ENCODE measurements around the gene PRPF38A.

Gene PRPF38A

GRCh38 chr1:52423055-52423454, 18.7 kb downstream of the PRPF38A start:
- peak overlapping the region; percentile 16 for H3K4me3 ChIP-seq (ENCODE audit: low read depth, low read length)
- TF ChIP-seq, protein P1, sequence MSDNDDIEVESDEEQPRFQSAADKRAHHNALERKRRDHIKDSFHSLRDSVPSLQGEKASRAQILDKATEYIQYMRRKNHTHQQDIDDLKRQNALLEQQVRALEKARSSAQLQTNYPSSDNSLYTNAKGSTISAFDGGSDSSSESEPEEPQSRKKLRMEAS (IDR thresholded peaks at IDR 0.05; ENCODE audit: low read depth, low read length) = no peak
- DNase-seq (ENCODE audit: low read depth) = no peak

DNA sequence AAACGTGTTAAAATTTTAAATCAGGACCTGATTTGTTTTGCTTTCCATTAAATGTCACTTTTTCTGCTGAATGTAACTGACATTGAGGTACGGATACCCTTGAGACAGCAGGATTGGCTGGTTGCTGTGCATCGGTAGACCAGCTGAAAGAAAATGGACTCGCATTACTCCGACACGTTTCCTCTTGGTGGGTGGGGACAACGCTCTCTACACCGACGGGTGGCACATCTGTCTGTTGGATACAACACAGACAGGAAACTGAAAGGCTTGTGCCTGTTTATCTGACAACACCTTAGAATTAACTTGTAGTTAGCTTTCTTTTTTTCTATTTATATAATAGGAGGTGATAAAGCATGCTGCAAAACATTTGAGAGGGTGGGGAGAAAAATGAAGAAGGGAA, 19.4 kb downstream of the PRPF38A start:
- peak overlapping the region; percentile 16 for H3K4me3 ChIP-seq (ENCODE audit: low read depth, low read length)
- no peak for TF ChIP-seq CTCF (IDR thresholded peaks at IDR 0.05; ENCODE audit: low read depth, low read length)
- peak; percentile 70 for TF ChIP-seq MYC (IDR thresholded peaks at IDR 0.05; ENCODE audit: low read depth, low read length)
- no peak for TF ChIP-seq POLR2A (IDR thresholded peaks at IDR 0.05; ENCODE audit: extremely low read depth, insufficient read length)
- TF ChIP-seq, protein P1 (IDR thresholded peaks at IDR 0.05; ENCODE audit: low read depth, low read length) = peak; percentile 71
- peak; percentile 83 for DNase-seq (ENCODE audit: low read depth)

GRCh38 chr1:52424231-52424636, 19.8 kb downstream of the PRPF38A start:
- DNase-seq (ENCODE audit: low read depth) = peak; percentile 91
- H3K4me3 ChIP-seq (ENCODE audit: low read depth, low read length) = peak overlapping the region; percentile 32
- TF ChIP-seq MYC (IDR thresholded peaks at IDR 0.05; ENCODE audit: low read depth, low read length) (no peak), CTCF (IDR thresholded peaks at IDR 0.05; ENCODE audit: low read depth, low read length) (no peak), POLR2A (IDR thresholded peaks at IDR 0.05; ENCODE audit: extremely low read depth, insufficient read length) (no peak)
- TF ChIP-seq, protein P1 (IDR thresholded peaks at IDR 0.05; ENCODE audit: low read depth, low read length) = peak; percentile 24; the same call in 1 of the 2 replicates

DNA sequence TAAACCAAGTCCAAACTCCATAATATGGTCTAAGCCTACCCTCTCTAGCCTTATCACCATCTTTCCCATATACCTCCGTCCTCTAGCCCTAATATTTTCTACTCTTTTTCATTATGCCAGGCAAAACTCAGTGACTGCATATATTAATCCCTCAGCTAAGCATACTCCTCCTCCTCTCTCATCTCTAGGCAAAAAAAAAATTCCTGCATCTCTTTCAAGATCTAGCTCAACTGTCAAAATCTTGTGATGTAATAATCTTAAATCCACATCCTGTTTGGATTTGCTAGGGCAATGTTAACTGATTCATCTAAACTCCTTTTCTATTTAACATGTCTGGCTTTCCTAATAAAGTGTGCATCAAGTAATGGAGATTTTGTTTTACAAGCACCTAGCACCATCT, 20.4 kb downstream of the PRPF38A start:
- TF ChIP-seq CTCF (IDR thresholded peaks at IDR 0.05; ENCODE audit: low read depth, low read length) (no peak), MYC (IDR thresholded peaks at IDR 0.05; ENCODE audit: low read depth, low read length) (no peak), POLR2A (IDR thresholded peaks at IDR 0.05; ENCODE audit: extremely low read depth, insufficient read length) (no peak)
- TF ChIP-seq, protein P1 (IDR thresholded peaks at IDR 0.05; ENCODE audit: low read depth, low read length) = no peak
- H3K4me3 ChIP-seq (ENCODE audit: low read depth, low read length) = peak overlapping the region; percentile 32
- peak; percentile 57 for DNase-seq (ENCODE audit: low read depth)

DNA sequence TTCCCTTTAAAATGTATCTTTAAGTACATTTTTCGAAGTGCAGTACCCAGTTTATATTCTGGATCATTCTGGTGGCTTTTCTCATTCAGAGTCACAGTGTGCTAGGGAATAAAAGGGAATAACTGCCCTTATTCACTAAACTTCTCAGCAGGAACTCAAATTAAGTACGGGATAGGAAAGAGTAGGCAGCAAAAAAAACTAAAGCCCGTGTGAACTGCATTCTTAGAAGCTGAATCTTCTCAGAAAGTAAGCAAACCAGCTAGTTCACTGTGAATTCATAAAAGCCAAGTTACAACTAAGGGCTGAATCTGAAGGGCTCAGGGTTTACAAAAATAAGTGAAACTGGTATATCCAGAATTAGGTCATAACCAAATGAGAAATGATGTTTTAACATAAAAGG, 22.0 kb downstream of the PRPF38A start:
- DNase-seq (ENCODE audit: low read depth) = no peak
- TF ChIP-seq POLR2A (IDR thresholded peaks at IDR 0.05; ENCODE audit: extremely low read depth, insufficient read length) (no peak), CTCF (IDR thresholded peaks at IDR 0.05; ENCODE audit: low read depth, low read length) (no peak), MYC (IDR thresholded peaks at IDR 0.05; ENCODE audit: low read depth, low read length) (no peak)
- TF ChIP-seq, protein P1 (IDR thresholded peaks at IDR 0.05; ENCODE audit: low read depth, low read length) = no peak
- H3K4me3 ChIP-seq (ENCODE audit: low read depth, low read length) = no peak overlapping the region

GRCh38 chr1:52427152-52427551, 22.8 kb downstream of the PRPF38A start:
- H3K4me3 ChIP-seq (ENCODE audit: low read depth, low read length) = no peak overlapping the region
- DNase-seq (ENCODE audit: low read depth) = no peak
- TF ChIP-seq, protein P1 (IDR thresholded peaks at IDR 0.05; ENCODE audit: low read depth, low read length) = no peak
- no peak for TF ChIP-seq MYC (IDR thresholded peaks at IDR 0.05; ENCODE audit: low read depth, low read length)

DNA sequence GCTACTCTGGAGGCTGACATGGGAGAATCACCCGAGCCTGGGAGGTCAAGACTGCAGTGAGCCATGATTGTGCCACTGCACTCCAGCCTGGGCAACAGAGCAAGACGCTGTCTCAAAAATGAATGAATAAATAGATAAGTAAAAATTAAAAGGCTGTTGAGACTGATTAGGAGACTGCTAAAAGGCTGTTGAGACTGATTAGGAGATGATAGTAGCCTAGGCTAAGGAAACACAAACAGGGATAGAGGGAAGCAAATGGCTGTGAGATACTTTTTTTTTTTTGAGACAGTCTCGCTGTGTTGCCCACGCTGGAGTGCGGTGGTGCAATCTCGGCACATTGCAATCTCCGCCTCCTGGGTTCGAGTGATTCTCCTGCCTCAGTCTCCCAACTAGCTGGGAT, 28.4 kb downstream of the PRPF38A start:
- H3K4me3 ChIP-seq (ENCODE audit: low read depth, low read length) = no peak overlapping the region
- DNase-seq (ENCODE audit: low read depth) = no peak
- TF ChIP-seq MYC (IDR thresholded peaks at IDR 0.05; ENCODE audit: low read depth, low read length) (no peak), POLR2A (IDR thresholded peaks at IDR 0.05; ENCODE audit: extremely low read depth, insufficient read length) (no peak), CTCF (IDR thresholded peaks at IDR 0.05; ENCODE audit: low read depth, low read length) (no peak)
- TF ChIP-seq, protein P1 (IDR thresholded peaks at IDR 0.05; ENCODE audit: low read depth, low read length) = no peak

Measured in NB4 (cell line).